AG09319 (cell line): ENCODE results near the gene SLC22A31.
"Not testable (repeated sequence)": the region's sequence is repeated elsewhere in the genome, so short reads cannot be mapped to it uniquely, and the experiment has no call there.

ENCODE experiments used
- DNase-seq: peaks from one replicate; pipeline ENCODE4 v3.0.0-alpha.2; 2010; ENCODE audit warnings: low read depth; ENCODE audit errors: extremely low read depth
- CTCF ChIP-seq: IDR thresholded peaks from 2 replicates; pipeline ENCODE4 v1.5.1; 2011; ENCODE audit warnings: low read depth, mild to moderate bottlenecking, inconsistent platforms, low read length, moderate library complexity

Gene SLC22A31

GRCh38 chr16:89189358-89190025 is 10.8 kb downstream of the SLC22A31 start:
- no peak for DNase-seq
- no peak for TF ChIP-seq CTCF

GRCh38 chr16:89188471-89189357 is 11.6 kb downstream of the SLC22A31 start:
- DNase-seq: not testable (repeated sequence)

GRCh38 chr16:89187770-89188392 is 12.5 kb downstream of the SLC22A31 start:
- DNase-seq: no peak
- TF ChIP-seq CTCF: no peak

- TF ChIP-seq CTCF: no peak
- no peak for DNase-seq
These were observed 13.1 kb downstream of the SLC22A31 start for GRCh38 chr16:89187032-89187769.

- DNase-seq: not testable (repeated sequence)
These were observed 13.7 kb downstream of the SLC22A31 start for GRCh38 chr16:89186593-89187031.

- not testable (repeated sequence) for DNase-seq
These were observed 14.3 kb downstream of the SLC22A31 start for GRCh38 chr16:89185887-89186592.

- TF ChIP-seq CTCF: no peak
- DNase-seq: no peak
These were observed 15.2 kb downstream of the SLC22A31 start for GRCh38 chr16:89184933-89185794.

- DNase-seq: no peak
- no peak for TF ChIP-seq CTCF
These were observed 15.7 kb downstream of the SLC22A31 start for GRCh38 chr16:89184677-89184932.
